Panc1 (cell line): ENCODE results near the gene C3orf38. TPM values are rescaled to one million over a fixed set of nuclear protein-coding genes. Genes with fewer than 3 reads are reported as not detected.

Experiments used
- ATAC-seq: fragments of 200-7000 bp; cut with Tn5 transposase; 2 replicates; pipeline ENCODE4 v1.9.1; 2020; ENCODE audit warnings: mild to moderate bottlenecking, moderate library complexity
- BruUV-seq: library from RNA; stranded (reverse); fragments of 400-500 nt; replicated peaks from 2 replicates; lab custom pipeline; 2021; lab: Mats Ljungman, UMichigan
- CTCF ChIA-PET: fragments of 300-600 bp; sonication (Branson Sonifier 250); formaldehyde crosslinking; loops from one replicate; lab custom pipeline; 2022; ENCODE audit warnings: antibody characterized with exemption; lab: Charles Lee
- POLR2A ChIA-PET: fragments of 300-600 bp; sonication (Branson Sonifier 250); formaldehyde crosslinking; loops from one replicate; lab custom pipeline; 2022; ENCODE audit warnings: antibody characterized with exemption; lab: Charles Lee
- DNase-seq: peaks from one replicate; pipeline ENCODE4 v3.0.0-alpha.2; 2010; ENCODE audit warnings: low read depth, low spot score
- H3K27ac ChIP-seq: 2 replicates; pipeline ENCODE4 v1.5.1; 2011; ENCODE audit warnings: mild to moderate bottlenecking, low read length, inconsistent platforms
- H3K27me3 ChIP-seq: fragments of 200-500 bp; sonication (Bioruptor generic); 2 replicates; pipeline ENCODE4 v1.6.0; 2014; ENCODE audit warnings: low read length, inconsistent platforms; ENCODE audit not compliant: control insufficient read depth, insufficient read depth
- H3K36me3 ChIP-seq: fragments of 200-500 bp; sonication (Bioruptor generic); 2 replicates; pipeline ENCODE4 v1.5.1; 2014; ENCODE audit warnings: inconsistent platforms, mild to moderate bottlenecking, low read length, moderate library complexity; ENCODE audit not compliant: control insufficient read depth, insufficient read depth
- H3K4me1 ChIP-seq: 2 replicates; pipeline ENCODE4 v1.5.1; 2011; ENCODE audit warnings: inconsistent platforms, mild to moderate bottlenecking, low read length, moderate library complexity; ENCODE audit not compliant: control insufficient read depth, insufficient read depth
- H3K4me3 ChIP-seq, 2 experiments: 2 replicates each; pipeline ENCODE4 v1.5.1; 2011 to 2012; ENCODE audit warnings: low read depth in 2 of 2, low read length in 2 of 2, mild to moderate bottlenecking in 2 of 2, inconsistent platforms in 1 of 2, moderate library complexity in 1 of 2
- H3K9me3 ChIP-seq: fragments of 200-500 bp; sonication (Bioruptor generic); 2 replicates; pipeline ENCODE4 v1.5.1; 2014; ENCODE audit warnings: low read depth, mild to moderate bottlenecking, inconsistent platforms, low read length, moderate library complexity; ENCODE audit not compliant: control insufficient read depth, insufficient read depth
- CTCF ChIP-seq: fragments of 450-650 bp; IDR thresholded peaks from 2 replicates; pipeline ENCODE4 v1.5.1; 2017; ENCODE audit warnings: mild to moderate bottlenecking
- POLR2AphosphoS5 ChIP-seq: IDR thresholded peaks from 2 replicates; pipeline ENCODE4 v1.6.1; 2012; ENCODE audit warnings: mild to moderate bottlenecking, low read depth, low read length, moderate library complexity
- REST ChIP-seq, 2 experiments: IDR thresholded peaks; 2 replicates each; pipeline ENCODE4 v1.6.1; 2011 to 2012; ENCODE audit warnings: low read depth in 2 of 2, control low read depth in 1 of 2, low read length in 1 of 2, mild to moderate bottlenecking in 1 of 2, moderate library complexity in 1 of 2; ENCODE audit not compliant: insufficient read depth in 1 of 2
- SIN3A ChIP-seq: IDR thresholded peaks from 2 replicates; pipeline ENCODE4 v1.6.1; 2012; ENCODE audit warnings: low read depth, mild to moderate bottlenecking, low read length, moderate library complexity, borderline replicate concordance; ENCODE audit not compliant: insufficient read depth
- TCF7L2 ChIP-seq: IDR thresholded peaks from 2 replicates; pipeline ENCODE4 v1.6.1; 2011; ENCODE audit warnings: mild to moderate bottlenecking, low read depth, low read length, inconsistent platforms
- in situ Hi-C: cut with HindIII; loops from 2 replicates; pipeline ENCODE4 v1.10.0; 2016; ENCODE audit warnings: low sequenced_read_pairs, low pct_unique_long_range_greater_than_20kb
- intact Hi-C: fragments of 100-400 bp; cut with micrococcal nuclease; formaldehyde crosslinking; loops from one replicate; pipeline ENCODE4 v1.10.0; 2022; ENCODE audit not compliant: unreplicated experiment
- total RNA-seq: library from RNA; stranded (reverse); gene quantifications from one replicate; pipeline ENCODE4 v1.2.1, GENCODE V29; 2021; ENCODE audit not compliant: unreplicated experiment

C3orf38 gene
- total RNA-seq, 1 experiment from 2014 or later = 14.3 TPM

- no peak for TF ChIP-seq CTCF
- TF ChIP-seq REST (IDR thresholded peaks at IDR 0.05; ENCODE audit: insufficient read depth in 1 of 2, low read depth in 2 of 2, low read length in 1 of 2) = no peak
- ATAC-seq (no peak), DNase-seq (no peak)
- H3K4me3 ChIP-seq = no peak overlapping the region
- intact Hi-C loops = no loop called here
- H3K36me3 ChIP-seq = no peaks in the 10 kb centered on the region
- CTCF ChIA-PET = no interaction called here
- no peaks in the 10 kb centered on the region for H3K27me3 ChIP-seq
- POLR2A ChIA-PET = no interaction called here
- no peaks in the 10 kb centered on the region for H3K9me3 ChIP-seq
- no peaks in the 10 kb centered on the region for H3K4me1 ChIP-seq
- in situ Hi-C loops = no loop called here
- no peak overlapping the region for H3K27ac ChIP-seq
- BruUV-seq = no TSS peak
These were observed 44.4 kb upstream of the C3orf38 start for GRCh38 chr3:88105325-88105724.

DNA sequence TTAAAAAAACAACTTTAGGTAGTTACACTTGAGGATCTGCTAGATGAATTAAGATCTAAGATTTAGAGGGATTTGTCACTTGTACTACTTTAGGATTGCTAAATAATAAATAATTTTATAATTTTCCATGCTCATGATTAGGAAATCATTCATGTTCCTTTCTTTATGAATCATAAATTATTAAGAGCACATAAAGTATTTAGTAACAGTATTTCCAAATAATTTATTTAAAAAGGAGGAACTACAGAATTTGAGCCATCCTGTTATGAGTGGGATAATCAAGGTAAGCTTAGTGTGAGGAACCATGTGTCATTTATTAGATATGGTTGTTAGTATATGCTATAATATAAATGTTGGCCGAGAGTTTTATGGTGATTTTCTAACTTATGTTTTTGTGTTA lies 37.5 kb upstream of the C3orf38 start:
- TF ChIP-seq REST (IDR thresholded peaks at IDR 0.05; ENCODE audit: insufficient read depth in 1 of 2, low read depth in 2 of 2, low read length in 1 of 2) (no peak), POLR2AphosphoS5 (no peak), SIN3A (no peak), CTCF (no peak), TCF7L2 (no peak)
- DNase-seq = no peak
- no peaks in the 10 kb centered on the region for H3K36me3 ChIP-seq
- no peaks in the 10 kb centered on the region for H3K9me3 ChIP-seq
- ChIA-PET CTCF (interaction anchor here (0.5 kb wide), 1 partner anchor 18 kb away, joined by 3 read pairs; no protein-coding TSS in a partner anchor), POLR2A (no interaction called here)
- intact Hi-C loops (loop anchor here (5.0 kb wide), 1 partner anchor 105 kb away; no protein-coding TSS in a partner anchor), in situ Hi-C loops (no loop called here)
- no peaks in the 10 kb centered on the region for H3K27me3 ChIP-seq
- no peak overlapping the region for H3K27ac ChIP-seq
- no TSS peak for BruUV-seq
- no peak overlapping the region for H3K4me3 ChIP-seq
- no peaks in the 10 kb centered on the region for H3K4me1 ChIP-seq
- no peak for ATAC-seq
